Activated T-helper 17 cell treated with anti-CD3 and anti-CD28 coated beads, Interleukin-2, amount 50 U/mL, for 72 hours (primary cell): ENCODE measurements around the gene KCNK3. TPM values are rescaled to one million over a fixed set of nuclear protein-coding genes. Genes with fewer than 3 reads are reported as not detected.

Experiments used
- ATAC-seq: fragments of 150-1000 bp; cut with Tn5 transposase; replicated peaks from 2 replicates; pipeline ENCODE4 v1.10.0; 2021; ENCODE audit warnings: mild to moderate bottlenecking, moderate library complexity
- H3K27ac Mint-ChIP-seq: one replicate; pipeline ENCODE4 v1.8.0; 2022; ENCODE audit warnings: mixed read lengths
- H3K27me3 Mint-ChIP-seq: one replicate; pipeline ENCODE4 v1.8.0; 2022; ENCODE audit warnings: mixed read lengths
- H3K36me3 Mint-ChIP-seq: one replicate; pipeline ENCODE4 v1.8.0; 2022; ENCODE audit warnings: low read depth, mild to moderate bottlenecking, mixed read lengths
- H3K4me1 Mint-ChIP-seq: one replicate; pipeline ENCODE4 v1.8.0; 2022; ENCODE audit warnings: mixed read lengths
- H3K4me3 Mint-ChIP-seq: one replicate; pipeline ENCODE4 v1.8.0; 2022; ENCODE audit warnings: mild to moderate bottlenecking, mixed read lengths
- H3K9me3 Mint-ChIP-seq: one replicate; pipeline ENCODE4 v1.8.0; 2022; ENCODE audit warnings: mixed read lengths
- total RNA-seq, 2 donors: library from RNA; stranded (reverse); gene quantifications; one replicate each; pipeline ENCODE4 v1.2.3, GENCODE V29; 2022

The KCNK3 gene
- total RNA-seq, 2 donors from 2014 or later = not detected

DNA sequence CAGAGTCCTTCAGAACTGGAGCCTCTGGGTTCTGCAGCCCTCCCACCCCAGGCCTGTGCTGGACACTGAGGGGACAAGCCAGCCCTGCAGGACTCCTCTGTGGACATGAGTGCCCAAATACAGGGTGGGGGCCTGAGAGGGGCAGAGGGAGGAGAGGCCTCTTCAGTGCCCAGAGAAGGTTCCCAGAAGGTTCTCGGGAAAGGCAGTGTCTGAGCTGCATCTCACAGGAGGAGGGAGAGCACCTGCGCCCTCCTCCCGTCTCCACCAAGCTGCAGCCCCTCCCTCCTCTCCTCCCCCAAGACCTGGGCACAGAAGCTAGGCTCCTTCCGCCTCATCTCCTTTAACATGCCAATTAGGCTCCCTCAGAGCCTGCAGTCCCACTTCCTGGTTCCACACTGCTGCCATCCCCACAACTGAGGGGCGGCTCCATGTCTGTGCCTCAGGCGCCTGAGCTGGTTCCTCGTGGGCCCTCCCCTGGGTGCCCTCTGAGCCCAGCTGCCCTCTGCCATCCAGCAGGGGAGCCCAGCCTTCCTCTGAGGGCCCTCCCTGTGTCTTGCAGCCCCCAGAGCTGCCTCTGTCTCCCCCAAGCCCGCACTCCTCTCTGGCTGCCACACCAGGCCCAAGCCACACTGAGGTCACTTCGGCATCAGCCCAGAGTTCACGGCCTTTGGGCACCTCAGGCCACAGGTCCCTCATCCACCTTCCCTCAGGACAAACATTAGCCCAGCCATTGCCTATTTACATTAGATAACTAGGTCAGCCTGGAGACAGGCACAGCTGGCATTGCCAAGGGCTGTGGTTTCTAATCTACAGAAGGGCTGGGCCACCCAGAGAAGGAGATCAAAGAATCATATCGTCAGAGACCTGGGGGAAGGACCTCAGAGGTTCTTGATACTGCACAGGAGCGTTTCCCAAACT lies 28.9 kb downstream of the KCNK3 start:
- H3K4me1 Mint-ChIP-seq = no peaks in the 10 kb centered on the region
- ATAC-seq = no peak
- no peaks in the 10 kb centered on the region for H3K36me3 Mint-ChIP-seq
- no peaks in the 10 kb centered on the region for H3K27me3 Mint-ChIP-seq
- H3K9me3 Mint-ChIP-seq = no peaks in the 10 kb centered on the region
- no peak overlapping the region for H3K27ac Mint-ChIP-seq
- H3K4me3 Mint-ChIP-seq = no peak overlapping the region

DNA sequence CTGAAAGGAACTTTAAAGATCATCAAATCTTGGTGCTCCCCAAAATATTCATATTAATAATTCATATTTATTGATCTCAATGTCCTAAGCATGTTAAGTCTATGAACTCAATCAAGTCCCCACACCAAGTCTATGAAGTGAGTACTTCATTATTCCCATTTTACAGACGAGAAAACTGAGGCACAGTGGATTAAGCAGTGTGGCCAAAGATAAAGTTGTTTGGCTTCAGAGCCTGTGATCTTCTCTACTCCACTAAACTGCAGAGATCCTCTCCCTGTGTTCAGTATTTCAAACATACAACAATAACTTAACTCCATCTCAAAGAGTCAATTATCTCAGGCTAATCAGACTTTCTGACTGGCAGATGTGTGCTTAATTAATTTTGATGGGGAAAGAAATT lies 29.8 kb downstream of the KCNK3 start:
- Mint-ChIP-seq H3K36me3 (no peaks in the 10 kb centered on the region), H3K4me1 (no peaks in the 10 kb centered on the region), H3K27me3 (peaks cover 2% of the 10 kb centered on the region), H3K9me3 (no peaks in the 10 kb centered on the region), H3K27ac (no peak overlapping the region), H3K4me3 (no peak overlapping the region)
- no peak for ATAC-seq

DNA sequence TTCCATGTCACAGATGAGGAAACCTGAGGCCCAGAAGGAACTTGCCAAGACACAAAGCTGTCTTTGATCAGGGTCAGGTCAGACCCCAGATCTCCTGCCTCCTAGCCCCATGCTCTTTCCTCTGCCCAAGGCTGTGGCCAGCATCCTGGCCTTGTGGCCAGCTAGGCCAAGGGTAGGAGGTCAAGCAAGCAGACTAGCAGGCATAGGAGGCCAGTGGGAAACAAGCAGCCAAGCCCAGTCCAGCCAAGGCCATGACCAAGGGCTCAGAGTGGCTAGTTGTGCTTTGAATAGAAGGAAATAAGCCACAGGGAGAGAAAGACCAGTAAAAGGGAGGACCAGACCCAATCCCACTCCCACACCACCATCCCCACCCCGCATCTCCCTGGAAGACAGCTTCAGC lies 30.4 kb downstream of the KCNK3 start:
- H3K27ac Mint-ChIP-seq = no peak overlapping the region
- ATAC-seq = no peak
- H3K27me3 Mint-ChIP-seq = peaks cover 3% of the 10 kb centered on the region
- no peaks in the 10 kb centered on the region for H3K36me3 Mint-ChIP-seq
- H3K4me1 Mint-ChIP-seq = no peaks in the 10 kb centered on the region
- no peak overlapping the region for H3K4me3 Mint-ChIP-seq
- H3K9me3 Mint-ChIP-seq = no peaks in the 10 kb centered on the region

DNA sequence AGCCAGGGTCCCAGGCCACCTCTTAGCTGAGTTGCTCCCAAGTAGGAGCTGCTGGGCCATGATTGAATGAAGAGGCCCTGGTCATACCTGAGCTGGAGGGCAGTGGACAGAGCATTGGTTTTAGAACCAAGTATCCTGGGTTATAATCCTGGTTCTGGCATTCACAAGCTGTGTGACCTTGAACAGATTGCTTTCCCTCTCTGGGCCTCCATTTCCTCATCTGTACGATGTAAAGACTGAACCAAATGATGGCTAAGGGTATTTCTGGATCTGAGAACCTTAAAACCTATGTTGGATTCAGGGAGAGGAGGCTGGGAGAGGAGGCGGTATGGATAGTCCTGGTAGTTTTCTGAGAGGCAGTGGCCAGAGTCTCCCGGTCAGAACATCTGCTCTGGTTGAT lies 31.0 kb downstream of the KCNK3 start:
- no peak overlapping the region for H3K4me3 Mint-ChIP-seq
- H3K36me3 Mint-ChIP-seq = no peaks in the 10 kb centered on the region
- H3K9me3 Mint-ChIP-seq = no peaks in the 10 kb centered on the region
- peaks cover 3% of the 10 kb centered on the region for H3K27me3 Mint-ChIP-seq
- H3K27ac Mint-ChIP-seq = no peak overlapping the region
- no peaks in the 10 kb centered on the region for H3K4me1 Mint-ChIP-seq
- ATAC-seq = no peak

DNA sequence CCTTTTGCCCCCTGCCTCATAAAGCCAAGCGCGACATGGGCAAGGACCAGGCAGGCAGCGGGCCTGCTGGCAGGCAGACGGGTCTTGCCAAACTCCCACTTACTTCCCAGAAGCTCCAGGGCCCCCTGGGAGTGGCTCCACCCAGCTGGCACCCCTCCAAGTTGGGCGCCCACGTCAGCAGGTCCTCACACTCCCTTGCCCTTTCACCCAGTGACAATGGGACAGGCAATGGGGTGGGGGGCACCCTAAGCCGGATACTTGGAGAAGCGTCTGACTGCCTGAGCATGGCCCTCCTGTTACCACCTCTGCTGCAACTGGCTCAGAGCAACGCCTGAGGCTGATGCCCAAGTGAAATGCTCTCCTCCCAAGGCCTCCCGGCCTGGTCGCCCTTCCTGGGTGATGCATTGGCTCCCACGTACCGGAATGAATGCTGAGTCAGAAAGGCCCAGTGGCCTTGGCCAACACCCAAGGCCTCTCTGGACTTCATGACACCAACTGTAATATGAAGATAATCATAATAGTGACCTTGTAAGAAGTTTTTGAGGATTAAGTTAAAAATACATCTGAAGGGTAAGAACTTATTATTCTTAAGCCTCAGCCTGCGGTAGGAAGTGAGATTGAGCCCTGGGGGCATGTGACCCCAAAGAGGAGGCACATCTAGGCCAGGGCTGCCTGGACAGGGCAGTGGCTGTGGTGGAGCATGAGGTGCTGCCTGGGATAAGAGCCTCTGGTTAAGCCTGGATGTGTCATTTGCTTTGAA lies 31.6 kb downstream of the KCNK3 start:
- H3K27ac Mint-ChIP-seq = no peak overlapping the region
- peaks cover 3% of the 10 kb centered on the region for H3K27me3 Mint-ChIP-seq
- H3K4me1 Mint-ChIP-seq = no peaks in the 10 kb centered on the region
- H3K36me3 Mint-ChIP-seq = no peaks in the 10 kb centered on the region
- no peak overlapping the region for H3K4me3 Mint-ChIP-seq
- no peaks in the 10 kb centered on the region for H3K9me3 Mint-ChIP-seq
- no peak for ATAC-seq

DNA sequence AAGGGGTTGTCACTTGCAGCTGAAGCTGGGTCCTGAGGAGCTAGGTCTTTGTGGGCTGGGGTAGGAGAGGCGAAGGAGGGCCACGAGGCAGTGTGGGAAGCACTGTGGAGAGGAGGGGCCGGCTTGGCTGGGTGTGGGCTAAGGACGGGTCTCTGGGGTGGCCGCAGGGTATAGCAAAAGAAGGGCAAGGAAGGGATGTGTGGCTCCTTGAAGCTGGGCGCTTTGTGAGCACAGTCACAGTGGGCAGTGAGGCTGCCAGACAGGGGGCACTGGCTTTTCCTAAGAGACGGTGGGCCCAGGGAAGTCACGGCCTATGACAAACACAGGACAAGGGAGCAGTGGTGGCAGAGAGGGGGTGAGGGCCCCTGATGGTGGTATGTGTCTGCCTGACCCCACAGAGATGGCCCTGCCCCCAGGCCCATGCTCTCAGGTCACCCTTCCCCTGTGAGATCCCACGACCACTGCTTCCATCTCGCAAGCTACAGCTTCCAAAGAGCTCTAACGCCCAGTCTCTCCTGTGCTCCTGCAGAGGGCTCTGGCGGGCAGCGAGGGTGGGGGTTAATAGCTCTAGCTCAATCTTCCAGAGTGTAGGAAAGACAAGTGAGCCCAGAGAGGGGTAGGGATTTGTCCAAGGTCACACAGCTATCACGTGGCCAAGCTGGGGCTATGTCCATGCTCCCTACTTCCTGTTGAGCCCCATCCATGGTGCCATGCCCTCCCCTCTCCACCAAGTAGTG lies 32.4 kb downstream of the KCNK3 start:
- no peaks in the 10 kb centered on the region for H3K9me3 Mint-ChIP-seq
- no peaks in the 10 kb centered on the region for H3K4me1 Mint-ChIP-seq
- H3K27ac Mint-ChIP-seq = no peak overlapping the region
- H3K27me3 Mint-ChIP-seq = peaks cover 3% of the 10 kb centered on the region
- ATAC-seq = no peak
- H3K4me3 Mint-ChIP-seq = no peak overlapping the region
- H3K36me3 Mint-ChIP-seq = no peaks in the 10 kb centered on the region

DNA sequence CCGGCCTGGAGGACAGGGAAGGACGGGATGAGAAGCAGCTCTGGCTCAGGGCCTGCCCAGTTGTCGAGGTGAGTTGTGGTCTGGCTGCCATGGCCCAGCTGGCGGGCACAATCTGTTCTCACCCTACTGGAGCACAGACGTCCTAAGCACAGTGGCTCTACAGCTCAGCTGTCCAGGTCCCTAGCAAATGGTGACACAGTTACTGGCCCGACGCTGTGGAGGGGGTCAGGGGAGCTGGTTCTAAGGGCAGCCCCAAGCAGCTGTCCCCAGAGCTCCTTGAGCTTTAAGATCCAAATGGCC lies 32.9 kb downstream of the KCNK3 start:
- Mint-ChIP-seq H3K36me3 (no peaks in the 10 kb centered on the region), H3K27me3 (peaks cover 3% of the 10 kb centered on the region), H3K4me1 (no peaks in the 10 kb centered on the region), H3K4me3 (no peak overlapping the region), H3K9me3 (no peaks in the 10 kb centered on the region), H3K27ac (no peak overlapping the region)
- ATAC-seq = no peak

DNA sequence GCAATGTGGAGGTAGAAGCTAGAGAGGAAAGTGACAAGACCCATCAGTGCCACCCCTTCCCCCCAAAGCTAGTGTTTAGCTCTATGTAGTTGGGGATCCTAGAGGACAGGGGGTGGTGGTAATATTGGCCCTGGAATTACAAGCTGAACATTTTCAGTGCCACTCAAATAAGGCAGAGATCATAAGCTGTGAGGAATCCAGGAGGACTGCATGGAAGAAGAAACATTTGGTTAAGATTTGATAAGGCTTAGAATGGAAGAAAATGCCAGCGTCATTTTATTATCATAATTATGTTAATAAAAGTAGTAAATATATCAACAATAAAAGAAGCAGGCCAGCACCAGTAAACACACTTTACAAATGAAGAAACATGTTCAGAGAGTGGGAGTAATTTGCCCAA lies 33.7 kb downstream of the KCNK3 start:
- no peak for ATAC-seq
- no peak overlapping the region for H3K4me3 Mint-ChIP-seq
- H3K27ac Mint-ChIP-seq = no peak overlapping the region
- H3K36me3 Mint-ChIP-seq = no peaks in the 10 kb centered on the region
- H3K4me1 Mint-ChIP-seq = no peaks in the 10 kb centered on the region
- peaks cover 6% of the 10 kb centered on the region for H3K27me3 Mint-ChIP-seq
- no peaks in the 10 kb centered on the region for H3K9me3 Mint-ChIP-seq

DNA sequence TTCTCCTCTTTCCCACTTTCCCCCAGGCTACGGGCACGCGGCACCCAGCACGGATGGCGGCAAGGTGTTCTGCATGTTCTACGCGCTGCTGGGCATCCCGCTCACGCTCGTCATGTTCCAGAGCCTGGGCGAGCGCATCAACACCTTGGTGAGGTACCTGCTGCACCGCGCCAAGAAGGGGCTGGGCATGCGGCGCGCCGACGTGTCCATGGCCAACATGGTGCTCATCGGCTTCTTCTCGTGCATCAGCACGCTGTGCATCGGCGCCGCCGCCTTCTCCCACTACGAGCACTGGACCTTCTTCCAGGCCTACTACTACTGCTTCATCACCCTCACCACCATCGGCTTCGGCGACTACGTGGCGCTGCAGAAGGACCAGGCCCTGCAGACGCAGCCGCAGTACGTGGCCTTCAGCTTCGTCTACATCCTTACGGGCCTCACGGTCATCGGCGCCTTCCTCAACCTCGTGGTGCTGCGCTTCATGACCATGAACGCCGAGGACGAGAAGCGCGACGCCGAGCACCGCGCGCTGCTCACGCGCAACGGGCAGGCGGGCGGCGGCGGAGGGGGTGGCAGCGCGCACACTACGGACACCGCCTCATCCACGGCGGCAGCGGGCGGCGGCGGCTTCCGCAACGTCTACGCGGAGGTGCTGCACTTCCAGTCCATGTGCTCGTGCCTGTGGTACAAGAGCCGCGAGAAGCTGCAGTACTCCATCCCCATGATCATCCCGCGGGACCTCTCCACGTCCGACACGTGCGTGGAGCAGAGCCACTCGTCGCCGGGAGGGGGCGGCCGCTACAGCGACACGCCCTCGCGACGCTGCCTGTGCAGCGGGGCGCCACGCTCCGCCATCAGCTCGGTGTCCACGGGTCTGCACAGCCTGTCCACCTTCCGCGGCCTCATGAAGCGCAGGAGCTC lies 35.4 kb downstream of the KCNK3 start:
- peak; percentile 21 for ATAC-seq
- H3K9me3 Mint-ChIP-seq = no peaks in the 10 kb centered on the region
- no peaks in the 10 kb centered on the region for H3K36me3 Mint-ChIP-seq
- H3K27ac Mint-ChIP-seq = no peak overlapping the region
- H3K27me3 Mint-ChIP-seq = peaks cover 9% of the 10 kb centered on the region
- no peaks in the 10 kb centered on the region for H3K4me1 Mint-ChIP-seq
- H3K4me3 Mint-ChIP-seq = no peak overlapping the region

DNA sequence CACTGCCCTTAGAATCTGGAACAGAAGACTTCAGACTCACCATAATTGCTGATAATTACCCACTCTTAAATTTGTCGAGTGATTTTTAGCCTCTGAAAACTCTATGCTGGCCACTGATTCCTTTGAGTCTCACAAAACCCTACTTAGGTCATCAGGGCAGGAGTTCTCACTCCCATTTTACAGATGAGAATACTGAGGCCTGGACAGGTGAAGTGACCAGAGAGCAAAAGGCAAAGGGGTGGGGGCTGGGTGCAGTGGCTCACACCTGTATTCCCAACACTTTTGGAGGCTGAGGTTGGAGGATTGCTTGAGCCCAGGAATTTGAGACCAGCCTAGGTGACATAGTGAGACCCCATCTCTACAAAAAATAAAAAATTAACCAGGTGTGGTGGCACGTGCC lies 36.8 kb downstream of the KCNK3 start:
- Mint-ChIP-seq H3K36me3 (no peaks in the 10 kb centered on the region), H3K4me3 (no peak overlapping the region), H3K4me1 (no peaks in the 10 kb centered on the region), H3K9me3 (no peaks in the 10 kb centered on the region), H3K27me3 (peaks cover 15% of the 10 kb centered on the region), H3K27ac (no peak overlapping the region)
- ATAC-seq = no peak

DNA sequence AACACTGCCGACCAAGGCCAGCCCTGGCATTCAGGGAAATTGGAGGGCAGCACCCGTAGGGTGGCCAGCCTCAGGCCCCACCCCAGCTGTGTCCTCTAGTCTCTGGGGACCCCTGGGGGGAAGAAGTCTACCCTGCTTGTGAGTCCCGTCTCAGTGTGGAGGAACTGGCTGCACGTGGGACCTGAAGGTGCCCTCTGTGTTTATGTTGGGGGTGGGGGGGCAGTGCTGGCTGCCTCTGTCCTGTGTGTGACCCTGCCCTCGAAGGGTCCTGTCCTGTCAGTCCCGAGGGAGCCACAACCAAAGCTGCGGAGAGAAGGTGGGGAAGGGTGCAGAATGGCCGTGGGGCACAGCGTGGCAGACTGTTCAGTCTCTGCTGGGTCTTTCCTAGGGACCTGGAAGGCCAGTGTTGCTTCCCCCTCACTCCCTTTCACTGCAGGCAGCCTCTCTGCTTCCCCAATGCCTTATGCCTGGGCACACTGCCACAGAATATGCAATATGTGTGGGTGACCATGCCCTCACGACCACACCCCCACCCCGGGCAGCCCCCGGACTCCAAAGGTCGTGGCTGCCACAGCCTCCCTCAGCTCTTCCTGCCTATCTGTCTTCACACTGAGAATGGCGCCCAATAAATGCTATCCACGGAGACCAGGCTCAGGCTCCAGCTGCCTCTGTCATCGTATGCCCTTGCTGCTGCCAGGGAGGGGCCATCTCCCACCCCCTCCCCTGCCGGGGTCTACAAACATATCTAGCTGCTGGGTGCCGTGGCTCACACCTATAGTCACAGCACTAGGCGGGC lies 38.2 kb downstream of the KCNK3 start:
- no peaks in the 10 kb centered on the region for H3K9me3 Mint-ChIP-seq
- no peak for ATAC-seq

DNA sequence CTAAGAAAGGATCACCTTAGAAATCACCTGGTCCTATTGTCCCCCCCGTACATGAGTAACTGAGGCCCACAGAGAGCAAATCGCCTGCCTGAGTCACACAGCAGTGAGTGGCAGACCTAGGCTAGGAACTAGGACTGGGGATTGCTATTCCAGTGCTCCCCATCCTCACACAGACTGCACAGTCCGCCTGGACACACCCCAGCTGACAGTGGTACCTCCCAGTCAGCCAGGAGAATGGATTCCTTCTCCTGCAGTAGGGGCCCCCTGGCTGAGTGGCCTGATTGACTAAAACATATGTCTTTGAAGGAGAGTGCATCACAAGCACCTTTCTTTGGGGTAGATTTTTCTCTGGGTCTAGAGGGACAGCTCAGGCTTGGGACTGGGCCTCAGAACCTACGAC lies 39.2 kb downstream of the KCNK3 start:
- no peaks in the 10 kb centered on the region for H3K4me1 Mint-ChIP-seq
- no peaks in the 10 kb centered on the region for H3K9me3 Mint-ChIP-seq
- ATAC-seq = no peak
- H3K27ac Mint-ChIP-seq = no peak overlapping the region
- H3K4me3 Mint-ChIP-seq = no peak overlapping the region
- H3K27me3 Mint-ChIP-seq = peaks cover 15% of the 10 kb centered on the region
- H3K36me3 Mint-ChIP-seq = no peaks in the 10 kb centered on the region

More for the DNA sequence above, 38.2 kb downstream of the KCNK3 start:
- no peaks in the 10 kb centered on the region for H3K36me3 Mint-ChIP-seq
- no peak overlapping the region for H3K4me3 Mint-ChIP-seq
- H3K27ac Mint-ChIP-seq = no peak overlapping the region
- no peaks in the 10 kb centered on the region for H3K4me1 Mint-ChIP-seq
- H3K27me3 Mint-ChIP-seq = peaks cover 15% of the 10 kb centered on the region

DNA sequence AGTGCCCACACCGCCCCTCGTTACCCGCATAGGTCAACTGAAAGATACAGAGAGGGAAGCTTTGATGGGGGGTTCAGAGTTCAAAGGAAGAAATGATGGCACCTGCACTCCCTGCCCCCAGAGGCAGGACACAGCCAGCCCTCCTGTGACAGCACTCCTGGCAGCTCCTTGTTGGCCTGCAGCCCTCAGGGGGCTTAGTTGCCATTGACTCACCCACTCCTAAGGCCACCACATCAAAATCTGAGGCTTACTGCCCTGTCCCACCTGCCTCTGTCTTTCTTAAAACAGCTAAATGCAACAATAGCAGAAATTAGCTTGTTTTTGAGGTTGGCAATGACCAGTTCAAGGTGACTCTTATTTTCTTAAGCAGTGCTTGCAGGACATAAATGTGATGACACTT lies 39.9 kb downstream of the KCNK3 start:
- peaks cover 15% of the 10 kb centered on the region for H3K27me3 Mint-ChIP-seq
- ATAC-seq = no peak
- H3K36me3 Mint-ChIP-seq = no peaks in the 10 kb centered on the region
- H3K9me3 Mint-ChIP-seq = no peaks in the 10 kb centered on the region
- H3K27ac Mint-ChIP-seq = no peak overlapping the region
- H3K4me1 Mint-ChIP-seq = no peaks in the 10 kb centered on the region
- no peak overlapping the region for H3K4me3 Mint-ChIP-seq
